C4-2B (cell line): ENCODE results near the gene CIAO3.

ENCODE experiments used
- CTCF ChIP-seq: fragments of 450-650 bp; conservative IDR thresholded peaks from 2 replicates; pipeline ENCODE4 v1.5.1; 2017; ENCODE audit warnings: mild to moderate bottlenecking
- ZFX ChIP-seq: fragments of 450-650 bp; IDR thresholded peaks from 2 replicates; pipeline ENCODE4 v1.6.1; 2017

DNA sequence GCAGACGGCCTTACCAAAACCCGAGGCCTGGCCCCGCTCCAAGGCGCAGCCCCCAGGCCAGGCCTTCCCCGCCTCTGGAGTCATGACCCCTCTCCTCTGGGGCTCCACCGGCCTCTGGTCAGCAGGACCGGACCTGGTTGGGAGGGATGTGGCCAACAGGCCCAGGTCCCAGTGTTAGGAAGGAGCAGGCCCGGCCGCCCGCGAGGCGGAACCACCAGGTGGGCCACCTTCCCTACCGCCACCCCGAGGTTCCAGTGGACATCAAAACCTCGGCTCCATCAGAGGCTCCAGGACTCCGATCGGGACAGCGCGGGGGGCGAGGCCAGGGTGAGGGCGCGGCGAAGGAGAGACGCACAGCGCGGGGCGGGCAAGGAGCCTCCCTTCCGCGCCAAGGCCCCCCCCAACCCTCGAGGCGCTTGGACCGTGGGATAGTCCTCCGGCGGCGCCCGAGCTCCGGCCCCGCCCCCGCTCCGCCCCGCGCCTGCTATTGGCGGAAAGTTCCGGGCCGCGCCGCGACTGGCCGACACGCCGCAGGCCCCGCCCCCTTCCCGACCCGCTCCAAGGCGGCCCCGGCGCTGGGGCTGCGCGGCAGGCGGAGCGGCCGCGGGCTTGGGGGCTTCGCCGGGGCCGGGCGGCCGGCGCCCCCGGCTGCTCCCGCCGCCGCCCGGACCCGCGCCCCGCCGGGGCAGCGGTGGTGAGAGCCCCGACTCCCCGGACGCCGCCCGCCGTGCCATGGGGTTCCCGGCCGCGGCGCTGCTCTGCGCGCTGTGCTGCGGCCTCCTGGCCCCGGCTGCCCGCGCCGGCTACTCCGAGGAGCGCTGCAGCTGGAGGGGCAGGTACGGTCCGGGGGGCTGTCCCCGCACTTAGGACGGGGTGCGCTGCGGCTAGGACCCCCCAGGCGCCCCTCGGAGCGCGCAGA lies 26.0 kb downstream of the CIAO3 start, which contains the start of gene METRN:
- TF ChIP-seq CTCF = no peak
- TF ChIP-seq ZFX = no peak
